K562 (cell line): ENCODE data around the gene ABCA4. TPM values are rescaled to one million over a fixed set of nuclear protein-coding genes. Genes with fewer than 3 reads are reported as not detected.

ENCODE experiments used
- ATAC-seq: fragments of 200-7000 bp; cut with Tn5 transposase; 3 replicates; pipeline ENCODE4 v1.9.1; 2020; ENCODE audit warnings: moderate library complexity
- BruUV-seq: library from RNA; stranded (reverse); fragments of 400-500 nt; replicated peaks from 2 replicates; lab custom pipeline; 2021; lab: Mats Ljungman, UMichigan
- CTCF ChIA-PET: fragments of 300-600 bp; formaldehyde crosslinking; extraction: SDS; loops from one replicate; lab custom pipeline; 2021; ENCODE audit warnings: low intra/inter-chr PET ratio; lab: Yijun Ruan, JAX
- POLR2A ChIA-PET: fragments of 300-600, 350-650 bp; sonication (Branson Sonifier 250); formaldehyde crosslinking; extraction: SDS; loops from one replicate; lab custom pipeline; 2021; ENCODE audit warnings: antibody characterized with exemption, inconsistent platforms; lab: Yijun Ruan, JAX
- DNase-seq, 4 experiments: peaks; one replicate each; pipeline versions ENCODE4 v3.0.0 to v3.0.0-alpha.2; 2011 to 2018; ENCODE audit warnings: low spot score in 3 of 4, mixed read lengths in 3 of 4; ENCODE audit errors: extremely low read depth in 1 of 4
- FAIRE-seq: peaks from 2 replicates; lab custom pipeline; 2011; peaks lifted over from hg19 to GRCh38; lab: Jason Lieb, UNC
- H2AFZ ChIP-seq: 2 replicates; pipeline ENCODE4 v1.6.0; 2011; ENCODE audit warnings: low read depth, low read length, control low read depth, inconsistent platforms
- H3K27ac ChIP-seq: fragments of 200-600 bp; 3 replicates; pipeline ENCODE4 v1.8.0; 2011; ENCODE audit warnings: low read depth, mild to moderate bottlenecking, control low read depth, inconsistent platforms, low read length, moderate library complexity, mixed read lengths; ENCODE audit errors: extremely low read depth
- H3K27me3 ChIP-seq, 2 experiments: fragments of 300-600 bp in 1 of 2; 2 replicates in 1 of 2; 3 replicates in 1 of 2; pipeline versions ENCODE4 v1.6.0 to v1.8.0; 2011; ENCODE audit warnings: inconsistent platforms in 2 of 2, low read length in 2 of 2, mild to moderate bottlenecking in 1 of 2, mixed read lengths in 1 of 2, moderate library complexity in 1 of 2; ENCODE audit not compliant: control insufficient read depth in 2 of 2, insufficient read depth in 2 of 2
- H3K36me3 ChIP-seq: fragments of 300-600 bp; 3 replicates; pipeline ENCODE4 v1.8.0; 2011; ENCODE audit warnings: mild to moderate bottlenecking, low read length, inconsistent platforms; ENCODE audit not compliant: control insufficient read depth, insufficient read depth
- H3K4me1 ChIP-seq, 2 experiments: fragments of 200-600 bp in 1 of 2; replicated peaks in 1 of 2; 2 replicates in 1 of 2; 3 replicates in 1 of 2; pipeline versions ENCODE4 v1.5.1 to v1.8.0; 2011; ENCODE audit warnings: inconsistent platforms in 2 of 2, low read length in 2 of 2, mild to moderate bottlenecking in 1 of 2, mixed read lengths in 1 of 2, moderate library complexity in 1 of 2; ENCODE audit not compliant: control insufficient read depth in 2 of 2, insufficient read depth in 2 of 2
- H3K4me2 ChIP-seq: 2 replicates; pipeline ENCODE4 v1.6.1; 2011; ENCODE audit warnings: low read length, control low read depth, inconsistent platforms, mixed read lengths; ENCODE audit not compliant: insufficient read depth
- H3K4me3 ChIP-seq: fragments of 200-600 bp; sonication (generic), shearing (Covaris generic); 2 replicates; pipeline ENCODE4 v1.5.1; 2016; ENCODE audit warnings: control low read depth, inconsistent platforms
- H3K79me2 ChIP-seq: fragments of 200-600 bp; 3 replicates; pipeline ENCODE4 v1.8.0; 2011; ENCODE audit warnings: low read length, inconsistent platforms; ENCODE audit not compliant: control insufficient read depth, insufficient read depth
- H3K9ac ChIP-seq, 2 experiments: 2 replicates each; pipeline versions ENCODE4 v1.6.0 to v1.6.1; 2011; ENCODE audit warnings: low read depth in 2 of 2, low read length in 2 of 2, control low read depth in 1 of 2, inconsistent platforms in 1 of 2, mild to moderate bottlenecking in 1 of 2, mixed read lengths in 1 of 2; ENCODE audit not compliant: insufficient read depth in 1 of 2
- H3K9me1 ChIP-seq: one replicate; pipeline ENCODE4 v1.6.0; 2011; ENCODE audit warnings: inconsistent platforms, mild to moderate bottlenecking, low read length, moderate library complexity; ENCODE audit not compliant: control insufficient read depth, insufficient read depth
- H3K9me3 ChIP-seq: replicated peaks from 2 replicates; pipeline ENCODE4 v1.5.1; 2011; ENCODE audit warnings: low read depth, low read length, inconsistent platforms; ENCODE audit not compliant: control insufficient read depth, insufficient read depth
- H4K20me1 ChIP-seq: replicated peaks from 2 replicates; pipeline ENCODE4 v1.6.1; 2011; ENCODE audit warnings: low read length, inconsistent platforms, mixed read lengths; ENCODE audit not compliant: control insufficient read depth, insufficient read depth
- HBP1 ChIP-seq: fragments of 450-650 bp; formaldehyde crosslinking; IDR thresholded peaks from 2 replicates; pipeline ENCODE4 v1.4.0; 2022; ENCODE audit warnings: missing genetic modification characterization
- MAFG ChIP-seq: fragments of 450-650 bp; conservative IDR thresholded peaks from 2 replicates; pipeline ENCODE4 v1.6.1; 2016; ENCODE audit warnings: missing genetic modification characterization, missing compliant biosample characterization
- NFIC ChIP-seq: fragments of 450-650 bp; IDR thresholded peaks from 2 replicates; pipeline ENCODE4 v1.6.1; 2017; ENCODE audit warnings: mild to moderate bottlenecking, inconsistent platforms
- ZNF77 ChIP-seq: fragments of 250-450 bp; sonication (Bioruptor Pico); IDR thresholded peaks from 2 replicates; pipeline ENCODE4 v1.5.0; 2020
- WGBS: fragments of 100-300 bp; shearing (Covaris generic); methylation state at CpG from one replicate; pipeline ENCODE4 v1.1.6; 2016; ENCODE audit warnings: low coverage, mixed read lengths; ENCODE audit not compliant: insufficient coverage; ENCODE audit errors: missing lambda C conversion rate; 5-methylcytosine and 5-hydroxymethylcytosine counted together
- in situ Hi-C: fragments of 300-500 bp; cut with MboI; formaldehyde crosslinking; loops from 4 replicates; pipeline ENCODE4 v1.15.0; 2018; ENCODE audit warnings: inconsistent platforms, mixed read lengths
- intact Hi-C: fragments of 100-400 bp; cut with micrococcal nuclease; formaldehyde crosslinking; loops from 2 replicates; pipeline ENCODE4 v1.14.2; 2022
- polyA plus RNA-seq, 8 experiments: library from polyadenylated mRNA; depleted of rRNA in 4 of 8; stranded (reverse) in 5 of 8; unstranded in 3 of 8; fragments of >200 nt; fragmentation: Nextera tagmentation in 2 of 8; fragmentation: Illumina TruSeq in 1 of 8; extraction: Ambion mirVana in 2 of 8; extraction: Trizol in 1 of 8; gene quantifications; 2 replicates each; pipeline versions ENCODE4 v1.2.1 to v1.2.3, GENCODE V29; 2011 to 2014; ENCODE audit warnings: inconsistent platforms in 1 of 8, missing spikeins in 1 of 8
- total RNA-seq, 7 experiments: library from RNA; depleted of rRNA in 6 of 7; stranded (reverse); fragments of >200 nt in 6 of 7; fragmentation: Illumina TruSeq in 2 of 7; extraction: Trizol in 2 of 7; gene quantifications; 2 replicates each; pipeline versions ENCODE4 v1.2.1 to v1.2.3, GENCODE V29; 2011 to 2021; ENCODE audit warnings: low replicate concordance in 1 of 7

The ABCA4 gene
- total and polyA plus RNA-seq, 9 of the 15 experiments (the other 6 are each of a cell fraction or from before 2014, with no cell fraction given) = 0.01 to 0.04 TPM; not detected in 7

- BruUV-seq = no TSS peak
- intact Hi-C loops = no loop called here
- peaks cover 0 to 3% of the 10 kb centered on the region in 2 experiments; a peak in 1 of 5 replicates for H3K4me1 ChIP-seq
Measured at GRCh38 chr1:94098585-94099111, 22.3 kb downstream of the ABCA4 start.

More at GRCh38 chr1:94098585-94099111, 22.3 kb downstream of the ABCA4 start:
- in situ Hi-C loops = no loop called here
- no peak overlapping the region for H3K27ac ChIP-seq
- no peaks in the 10 kb centered on the region for H3K9me3 ChIP-seq
- H3K79me2 ChIP-seq = no peaks in the 10 kb centered on the region
- POLR2A ChIA-PET = no interaction called here
- CTCF ChIA-PET = no interaction called here
- no peaks in the 10 kb centered on the region for H3K36me3 ChIP-seq
- no peaks in the 10 kb centered on the region for H3K9me1 ChIP-seq
- no peak for ATAC-seq
- DNase-seq = no peak
- FAIRE-seq = no peak
- H3K4me3 ChIP-seq = no peak overlapping the region
- no peak overlapping the region for H2AFZ ChIP-seq
- no peak overlapping the region for H3K4me2 ChIP-seq
- 3% methylated on average over 18 of the region's 18 CpGs for WGBS
- TF ChIP-seq NFIC (peak; percentile 53), MAFG (no peak), HBP1 (CRISPR knock-in tag) (no peak), ZNF77 (CRISPR knock-in tag) (no peak)
- no peaks in the 10 kb centered on the region; the same call in 1 of the 2 replicates for H4K20me1 ChIP-seq
- H3K9ac ChIP-seq = no peak overlapping the region
- H3K27me3 ChIP-seq = peaks cover 15 to 69% of the 10 kb centered on the region in 2 experiments; a peak in 4 of 5 replicates
